Pancreas (tissue), 10 donors: ENCODE data around the gene LRP1B. TPM values are rescaled to one million over a fixed set of nuclear protein-coding genes. Genes with fewer than 3 reads are reported as not detected.

Experiments used
- ATAC-seq, 4 donors: fragments of 200-7000 bp; cut with Tn5 transposase; one replicate each; pipeline versions ENCODE4 v1.8.0 to v1.9.1; 2020; ENCODE audit warnings: mild to moderate bottlenecking in 4 of 4, moderate library complexity in 4 of 4
- DNase-seq, 6 donors: peaks; one replicate each; pipeline ENCODE4 v3.0.0-alpha.2; 2020
- FAIRE-seq: peaks from 2 replicates; lab custom pipeline; 2012; peaks lifted over from hg19 to GRCh38; lab: Jason Lieb, UNC
- H3K27ac ChIP-seq, 4 donors: fragments of 200-600 bp; sonication (generic); 1 replicate in 3 of 4; 2 replicates in 1 of 4; pipeline versions ENCODE4 v1.5.0 to v1.8.0; 2020
- H3K27me3 ChIP-seq, 4 donors: fragments of 200-600 bp; one replicate each; pipeline ENCODE4 v1.8.0; 2021
- H3K36me3 ChIP-seq, 3 donors: fragments of 200-600 bp; sonication (generic) in 1 of 3; one replicate each; pipeline versions ENCODE4 v1.5.0 to v1.8.0; 2020 to 2021
- H3K4me1 ChIP-seq, 3 donors: fragments of 200-600 bp; one replicate each; pipeline ENCODE4 v1.8.0; 2021
- H3K4me3 ChIP-seq, 4 donors: fragments of 200-600 bp; sonication (generic) in 2 of 4; one replicate each; pipeline versions ENCODE4 v1.5.0 to v1.8.0; 2020 to 2021
- H3K9me3 ChIP-seq, 4 donors: fragments of 200-600 bp; one replicate each; pipeline ENCODE4 v1.8.0; 2021
- CTCF ChIP-seq, 4 donors: fragments of 200-600 bp; sonication (generic) in 3 of 4; IDR thresholded peaks; one replicate each; pipeline versions ENCODE4 v1.5.0 to v1.8.0; 2021; ENCODE audit warnings: antibody characterized with exemption in 4 of 4
- WGBS, 2 donors: extraction: QIAGEN DNeasy Blood & Tissue Kit; methylation state at CpG; one replicate each; pipeline ENCODE4 v1.1.7; 2013; 5-methylcytosine and 5-hydroxymethylcytosine counted together
- intact Hi-C, 3 donors: fragments of 100-400 bp; cut with DNase I; formaldehyde crosslinking; loops; one replicate each; pipeline versions ENCODE4 v1.11.1 to v1.14.2; 2022
- polyA plus RNA-seq, 2 donors: library from polyadenylated mRNA; stranded (reverse); fragments of 200-250 nt; gene quantifications; one replicate each; pipeline ENCODE4 v1.2.3, GENCODE V29; 2013
- total RNA-seq, 6 donors: library from RNA; stranded (reverse); fragmentation: NEBNext Ultra II Directional in 4 of 6; extraction: Animal tissue kit (Norgen Biotek cat#: 25700) in 4 of 6; gene quantifications; one replicate each; pipeline versions ENCODE4 v1.2.1 to v1.2.4, GENCODE V29; 2021 to 2023
- donor health status: healthy with polysubstance abuse.
- donor health status: DM: no; HTN: no; CAD: no; lungs with moderate emphysema.
- donor health status: DM: no; HTN: no; CAD: no.
- donor health status: control.
- donor health status: control.
- donor health status: Bipolar disorder and iron deficiency.
- donor health status: DM: yes; HTN: yes; CAD: no.
- donor health status: DM: no; HTN: no; CAD: no.
- donor health status: DM: no; HTN: no; CAD: no.
- donor health status: DM: yes; HTN: yes; CAD: no.

LRP1B gene
- total and polyA plus RNA-seq, 8 donors = 0.06 to 0.55 (median 0.25) TPM

DNA sequence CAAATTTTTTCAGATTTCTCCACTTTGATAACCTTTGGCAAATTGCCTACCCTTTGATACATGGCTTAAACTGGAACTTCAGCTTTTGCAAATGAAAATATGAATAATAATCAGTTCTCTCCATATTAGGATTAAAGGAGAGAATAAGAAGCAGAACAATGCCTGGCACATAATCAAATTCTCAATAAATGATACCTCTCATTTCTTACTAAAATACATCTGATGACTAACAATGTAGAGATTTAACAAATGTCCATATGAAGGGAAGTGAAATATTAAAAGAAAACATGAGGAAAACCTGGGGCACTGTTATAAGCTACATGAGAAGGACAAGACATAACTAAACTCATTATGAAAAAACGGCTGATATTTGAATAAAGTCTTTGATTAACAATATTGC is 1103.6 kb downstream of the LRP1B start:
- 45 to 52% methylated on average over 1 of the region's 1 CpG for WGBS, 2 donors

GRCh38 chr2:141021611-141022010 is 1109.2 kb downstream of the LRP1B start:
- Histone ChIP-seq H3K27me3 (no peaks in the 10 kb centered on the region), H3K4me1 (no peaks in the 10 kb centered on the region), H3K4me3 (no peak overlapping the region), H3K9me3 (no peaks in the 10 kb centered on the region), H3K27ac (no peak overlapping the region), H3K36me3 (no peaks in the 10 kb centered on the region)
- TF ChIP-seq CTCF (IDR thresholded peaks at IDR 0.05) = no peak
- FAIRE-seq = no peak
- DNase-seq = no peak
- WGBS, 2 donors = 46 to 67% methylated on average over 1 of the region's 1 CpG
- intact Hi-C loops = no loop called here
- ATAC-seq = no peak

More for the DNA sequence above, 1103.6 kb downstream of the LRP1B start:
- Histone ChIP-seq H3K9me3 (no peaks in the 10 kb centered on the region), H3K27ac (no peak overlapping the region), H3K27me3 (no peaks in the 10 kb centered on the region), H3K4me1 (no peaks in the 10 kb centered on the region), H3K4me3 (no peak overlapping the region), H3K36me3 (no peaks in the 10 kb centered on the region)
- no peak for ATAC-seq
- no peak for DNase-seq
- TF ChIP-seq CTCF (IDR thresholded peaks at IDR 0.05) = no peak
- no peak for FAIRE-seq
- intact Hi-C loops = no loop called here

GRCh38 chr2:141021109-141021508 is 1109.7 kb downstream of the LRP1B start:
- H3K4me3 ChIP-seq = no peak overlapping the region
- ATAC-seq (no peak), DNase-seq (no peak), FAIRE-seq (no peak)
- no peak for TF ChIP-seq CTCF (IDR thresholded peaks at IDR 0.05)
- no peak overlapping the region for H3K27ac ChIP-seq
- intact Hi-C loops = no loop called here
- no peaks in the 10 kb centered on the region for H3K27me3 ChIP-seq
- no peaks in the 10 kb centered on the region for H3K36me3 ChIP-seq
- no peaks in the 10 kb centered on the region for H3K4me1 ChIP-seq
- WGBS, 2 donors = 81% methylated on average over 1 of the region's 1 CpG
- H3K9me3 ChIP-seq = no peaks in the 10 kb centered on the region

GRCh38 chr2:141020346-141020745 is 1110.5 kb downstream of the LRP1B start:
- no peaks in the 10 kb centered on the region for H3K36me3 ChIP-seq
- ATAC-seq (no peak), DNase-seq (no peak), FAIRE-seq (no peak)
- H3K4me1 ChIP-seq = no peaks in the 10 kb centered on the region
- no peak for TF ChIP-seq CTCF (IDR thresholded peaks at IDR 0.05)
- H3K9me3 ChIP-seq = no peaks in the 10 kb centered on the region
- no peaks in the 10 kb centered on the region for H3K27me3 ChIP-seq
- WGBS, 2 donors = 77 to 83% methylated on average over 3 of the region's 3 CpGs
- intact Hi-C loops = no loop called here
- no peak overlapping the region for H3K27ac ChIP-seq
- no peak overlapping the region for H3K4me3 ChIP-seq

GRCh38 chr2:141015341-141016047 is 1115.3 kb downstream of the LRP1B start:
- 51 to 59% methylated on average over 4 of the region's 4 CpGs for WGBS, 2 donors
- no peak for TF ChIP-seq CTCF (IDR thresholded peaks at IDR 0.05)
- FAIRE-seq (no peak), DNase-seq (no peak), ATAC-seq (no peak)
- Histone ChIP-seq H3K4me1 (no peaks in the 10 kb centered on the region), H3K36me3 (no peaks in the 10 kb centered on the region), H3K4me3 (no peak overlapping the region), H3K27ac (no peak overlapping the region), H3K27me3 (no peaks in the 10 kb centered on the region), H3K9me3 (peaks cover 0 to 4% (median 0%) of the 10 kb centered on the region in 4 donors)
- intact Hi-C loops = no loop called here
